ENCODE data around the gene HTN1. TPM values are rescaled to one million over a fixed set of nuclear protein-coding genes. Genes with fewer than 3 reads are reported as not detected.

The HTN1 gene
- total and polyA plus RNA-seq, 9 of the 15 experiments (the other 6 are each of a cell fraction or from before 2014, with no cell fraction given), result not detected

Other genes with a start within 250 kb of the HTN1 start
Only the 7 nearest of the 9 such genes appear.
- gene CSN1S1, start 119.4 kb upstream of the HTN1 start, total RNA-seq (2014; rRNA removed), result not detected in 2 replicates
- gene CSN1S1, start 119.4 kb upstream of the HTN1 start, total RNA-seq (2014; rRNA removed; fragmentation: Illumina TruSeq; extraction: Trizol), result not detected in 2 replicates
- gene CSN1S1, start 119.4 kb upstream of the HTN1 start, total RNA-seq (2015; rRNA removed; fragmentation: Illumina TruSeq; extraction: Trizol), result not detected in 2 replicates
- not detected in 2 replicates for gene CSN1S1, start 119.4 kb upstream of the HTN1 start, total RNA-seq (2021)
- not detected in 2 replicates for gene CSN1S1, start 119.4 kb upstream of the HTN1 start, polyA plus RNA-seq (2011; rRNA removed)
- not detected in 2 replicates for gene CSN1S1, start 119.4 kb upstream of the HTN1 start, polyA plus RNA-seq (2014; fragmentation: Illumina TruSeq; extraction: Trizol)
- not detected for gene CSN1S1, start 119.4 kb upstream of the HTN1 start, polyA plus RNA-seq (2014; fragmentation: Nextera tagmentation; extraction: Ambion mirVana)
- gene CSN1S1, start 119.4 kb upstream of the HTN1 start, polyA plus RNA-seq (2014; rRNA removed), result not detected in 2 replicates
- gene CSN2, start 84.7 kb upstream of the HTN1 start, total RNA-seq (2014; rRNA removed), result not detected in 2 replicates
- gene CSN2, start 84.7 kb upstream of the HTN1 start, total RNA-seq (2014; rRNA removed; fragmentation: Illumina TruSeq; extraction: Trizol), result not detected in 2 replicates
- not detected in 2 replicates for gene CSN2, start 84.7 kb upstream of the HTN1 start, total RNA-seq (2015; rRNA removed; fragmentation: Illumina TruSeq; extraction: Trizol)
- not detected in 2 replicates for gene CSN2, start 84.7 kb upstream of the HTN1 start, total RNA-seq (2021)
- gene CSN2, start 84.7 kb upstream of the HTN1 start, polyA plus RNA-seq (2011; rRNA removed), result not detected in 2 replicates
- not detected in 2 replicates for gene CSN2, start 84.7 kb upstream of the HTN1 start, polyA plus RNA-seq (2014; fragmentation: Illumina TruSeq; extraction: Trizol)
- gene CSN2, start 84.7 kb upstream of the HTN1 start, polyA plus RNA-seq (2014; fragmentation: Nextera tagmentation; extraction: Ambion mirVana), result not detected
- gene CSN2, start 84.7 kb upstream of the HTN1 start, polyA plus RNA-seq (2014; rRNA removed), result not detected in 2 replicates
- gene STATH, start 54.5 kb upstream of the HTN1 start, total RNA-seq (2014; rRNA removed), result not detected in 2 replicates
- not detected in 2 replicates for gene STATH, start 54.5 kb upstream of the HTN1 start, total RNA-seq (2014; rRNA removed; fragmentation: Illumina TruSeq; extraction: Trizol)
- not detected in 2 replicates for gene STATH, start 54.5 kb upstream of the HTN1 start, total RNA-seq (2015; rRNA removed; fragmentation: Illumina TruSeq; extraction: Trizol)
- gene STATH, start 54.5 kb upstream of the HTN1 start, total RNA-seq (2021), result not detected in 2 replicates
- gene STATH, start 54.5 kb upstream of the HTN1 start, polyA plus RNA-seq (2011; rRNA removed), result not detected in 2 replicates
- gene STATH, start 54.5 kb upstream of the HTN1 start, polyA plus RNA-seq (2014; fragmentation: Illumina TruSeq; extraction: Trizol), result not detected in 2 replicates
- gene STATH, start 54.5 kb upstream of the HTN1 start, polyA plus RNA-seq (2014; fragmentation: Nextera tagmentation; extraction: Ambion mirVana), result not detected
- not detected in 2 replicates for gene STATH, start 54.5 kb upstream of the HTN1 start, polyA plus RNA-seq (2014; rRNA removed)
- not detected in 2 replicates for gene HTN3, start 22.0 kb upstream of the HTN1 start, total RNA-seq (2014; rRNA removed)
- gene HTN3, start 22.0 kb upstream of the HTN1 start, total RNA-seq (2014; rRNA removed; fragmentation: Illumina TruSeq; extraction: Trizol), result not detected in 2 replicates
- not detected in 2 replicates for gene HTN3, start 22.0 kb upstream of the HTN1 start, total RNA-seq (2015; rRNA removed; fragmentation: Illumina TruSeq; extraction: Trizol)
- not detected in 2 replicates for gene HTN3, start 22.0 kb upstream of the HTN1 start, total RNA-seq (2021)
- gene HTN3, start 22.0 kb upstream of the HTN1 start, polyA plus RNA-seq (2011; rRNA removed), result not detected in 2 replicates
- not detected in 2 replicates for gene HTN3, start 22.0 kb upstream of the HTN1 start, polyA plus RNA-seq (2014; fragmentation: Illumina TruSeq; extraction: Trizol)
- not detected for gene HTN3, start 22.0 kb upstream of the HTN1 start, polyA plus RNA-seq (2014; fragmentation: Nextera tagmentation; extraction: Ambion mirVana)
- not detected in 2 replicates for gene HTN3, start 22.0 kb upstream of the HTN1 start, polyA plus RNA-seq (2014; rRNA removed)
- not detected in 2 replicates for gene PRR27, start 103.8 kb downstream of the HTN1 start, total RNA-seq (2014; rRNA removed)
- not detected in 2 replicates for gene PRR27, start 103.8 kb downstream of the HTN1 start, total RNA-seq (2014; rRNA removed; fragmentation: Illumina TruSeq; extraction: Trizol)
- not detected in 2 replicates for gene PRR27, start 103.8 kb downstream of the HTN1 start, total RNA-seq (2015; rRNA removed; fragmentation: Illumina TruSeq; extraction: Trizol)
- not detected in 2 replicates for gene PRR27, start 103.8 kb downstream of the HTN1 start, total RNA-seq (2021)
- not detected in 2 replicates for gene PRR27, start 103.8 kb downstream of the HTN1 start, polyA plus RNA-seq (2011; rRNA removed)
- gene PRR27, start 103.8 kb downstream of the HTN1 start, polyA plus RNA-seq (2014; fragmentation: Illumina TruSeq; extraction: Trizol), result not detected in 2 replicates
- gene PRR27, start 103.8 kb downstream of the HTN1 start, polyA plus RNA-seq (2014; fragmentation: Nextera tagmentation; extraction: Ambion mirVana), result not detected
- not detected in 2 replicates for gene PRR27, start 103.8 kb downstream of the HTN1 start, polyA plus RNA-seq (2014; rRNA removed)
- not detected in 2 replicates for gene ODAM, start 145.3 kb downstream of the HTN1 start, total RNA-seq (2014; rRNA removed)
- gene ODAM, start 145.3 kb downstream of the HTN1 start, total RNA-seq (2014; rRNA removed; fragmentation: Illumina TruSeq; extraction: Trizol), result not detected in 2 replicates
- not detected in 2 replicates for gene ODAM, start 145.3 kb downstream of the HTN1 start, total RNA-seq (2015; rRNA removed; fragmentation: Illumina TruSeq; extraction: Trizol)
- gene ODAM, start 145.3 kb downstream of the HTN1 start, total RNA-seq (2021), result not detected in 2 replicates
- not detected in 2 replicates for gene ODAM, start 145.3 kb downstream of the HTN1 start, polyA plus RNA-seq (2011; rRNA removed)
- gene ODAM, start 145.3 kb downstream of the HTN1 start, polyA plus RNA-seq (2014; fragmentation: Illumina TruSeq; extraction: Trizol), result not detected in 2 replicates
- not detected for gene ODAM, start 145.3 kb downstream of the HTN1 start, polyA plus RNA-seq (2014; fragmentation: Nextera tagmentation; extraction: Ambion mirVana)
- gene ODAM, start 145.3 kb downstream of the HTN1 start, polyA plus RNA-seq (2014; rRNA removed), result not detected in 2 replicates
- not detected in 2 replicates for gene FDCSP, start 175.7 kb downstream of the HTN1 start, total RNA-seq (2014; rRNA removed)
- gene FDCSP, start 175.7 kb downstream of the HTN1 start, total RNA-seq (2014; rRNA removed; fragmentation: Illumina TruSeq; extraction: Trizol), result not detected in 2 replicates
- gene FDCSP, start 175.7 kb downstream of the HTN1 start, total RNA-seq (2015; rRNA removed; fragmentation: Illumina TruSeq; extraction: Trizol), result not detected in 2 replicates
- not detected in 2 replicates for gene FDCSP, start 175.7 kb downstream of the HTN1 start, total RNA-seq (2021)
- gene FDCSP, start 175.7 kb downstream of the HTN1 start, polyA plus RNA-seq (2011; rRNA removed), result not detected in 2 replicates
- gene FDCSP, start 175.7 kb downstream of the HTN1 start, polyA plus RNA-seq (2014; fragmentation: Illumina TruSeq; extraction: Trizol), result not detected in 2 replicates
- not detected for gene FDCSP, start 175.7 kb downstream of the HTN1 start, polyA plus RNA-seq (2014; fragmentation: Nextera tagmentation; extraction: Ambion mirVana)
- not detected in 2 replicates for gene FDCSP, start 175.7 kb downstream of the HTN1 start, polyA plus RNA-seq (2014; rRNA removed)

Data from K562 (cell line).